OCI-M2 (cell line): Measurements from ENCODE around the gene UPF1.
"Not testable (repeated sequence)": the region's sequence is repeated elsewhere in the genome, so short reads cannot be mapped to it uniquely, and the experiment has no call there.

Source experiments
- DNase-seq: peaks from one replicate; lab custom pipeline; 2025; ENCODE audit not compliant: unreplicated experiment; lab: John Stamatoyannopoulos, UW

The UPF1 gene

GRCh38 chr19:18912933-18913332, 81.2 kb downstream of the UPF1 start:
- DNase-seq: no peak

- DNase-seq: no peak
These were observed 81.7 kb downstream of the UPF1 start for GRCh38 chr19:18913466-18913865.

- DNase-seq: no peak
These were observed 83.9 kb downstream of the UPF1 start for GRCh38 chr19:18915639-18916038.

GRCh38 chr19:18917593-18917992, 85.8 kb downstream of the UPF1 start:
- not testable (repeated sequence) for DNase-seq
